Retinal pigment epithelial cell (primary cell): Measurements from ENCODE around the gene ZNF81.
"Not testable (repeated sequence)": the region's sequence is repeated elsewhere in the genome, so short reads cannot be mapped to it uniquely, and the experiment has no call there.

Experiments used
- DNase-seq: peaks from one replicate; pipeline ENCODE4 v3.0.0-alpha.2; 2010; ENCODE audit warnings: low read depth
- H3K4me3 ChIP-seq: 2 replicates; pipeline ENCODE4 v1.5.1; 2011; ENCODE audit warnings: mild to moderate bottlenecking, low read length, control low read depth, moderate library complexity
- CTCF ChIP-seq: conservative IDR thresholded peaks from 2 replicates; pipeline ENCODE4 v1.5.1; 2011; ENCODE audit warnings: low read depth, low read length, control low read depth, inconsistent platforms

ZNF81 gene

GRCh38 chrX:47960406-47960805, 123.7 kb downstream of the ZNF81 start:
- no peak for DNase-seq
- no peak overlapping the region for H3K4me3 ChIP-seq
- TF ChIP-seq CTCF, result no peak

GRCh38 chrX:47961830-47962229, 125.1 kb downstream of the ZNF81 start:
- not testable (repeated sequence) for H3K4me3 ChIP-seq, DNase-seq

GRCh38 chrX:47965526-47965925, 128.8 kb downstream of the ZNF81 start:
- H3K4me3 ChIP-seq, result not testable (repeated sequence)

More at GRCh38 chrX:47965526-47965925, 128.8 kb downstream of the ZNF81 start:
- not testable (repeated sequence) for DNase-seq
